SK-N-SH (cell line): ENCODE results near the gene CYP26B1.

Experiments used
- CHD2 ChIP-seq: fragments of 150-350 bp; IDR thresholded peaks from 2 replicates; pipeline ENCODE4 v1.6.1; 2018; ENCODE audit warnings: low read length; ENCODE audit not compliant: partially characterized antibody
- CTCF ChIP-seq: fragments of 200-600 bp; sonication (generic); IDR thresholded peaks from 2 replicates; pipeline ENCODE4 v1.6.1; 2017; ENCODE audit warnings: antibody characterized with exemption, mild to moderate bottlenecking, moderate library complexity
- EP300 ChIP-seq, 2 experiments: IDR thresholded peaks; 2 replicates each; pipeline versions ENCODE4 v1.4.0 to v1.6.1; 2012; ENCODE audit warnings: borderline replicate concordance in 1 of 2, low read depth in 1 of 2, low read length in 1 of 2
- EZH2phosphoT487 ChIP-seq: fragments of 200-600 bp; sonication (generic); IDR thresholded peaks from 2 replicates; pipeline ENCODE4 v1.6.1; 2017; ENCODE audit warnings: low read depth, mixed run types, mild to moderate bottlenecking, antibody characterized with exemption, moderate library complexity, borderline replicate concordance
- FOXM1 ChIP-seq: IDR thresholded peaks from 2 replicates; pipeline ENCODE4 v1.4.0; 2012; ENCODE audit warnings: low read depth, mild to moderate bottlenecking
- JUND ChIP-seq: IDR thresholded peaks from 2 replicates; pipeline ENCODE4 v1.4.0; 2012
- MAX ChIP-seq: IDR thresholded peaks from 2 replicates; pipeline ENCODE4 v1.4.0; 2012; ENCODE audit warnings: low read depth
- MXI1 ChIP-seq: IDR thresholded peaks from 2 replicates; pipeline ENCODE4 v1.6.1; 2012; ENCODE audit warnings: mild to moderate bottlenecking, low read depth, low read length, improper control_type of control experiment
- PBX3 ChIP-seq: IDR thresholded peaks from 2 replicates; pipeline ENCODE4; 2012
- POLR2AphosphoS5 ChIP-seq: IDR thresholded peaks from 2 replicates; pipeline ENCODE4 v1.6.1; 2012; ENCODE audit warnings: low read depth, low read length
- RAD21 ChIP-seq: IDR thresholded peaks from 2 replicates; pipeline ENCODE4 v1.6.1; 2012; ENCODE audit warnings: mild to moderate bottlenecking, low read length
- TAF1 ChIP-seq: IDR thresholded peaks from 2 replicates; pipeline ENCODE4 v1.6.1; 2012; ENCODE audit warnings: low read depth, mild to moderate bottlenecking, low read length, moderate library complexity, borderline replicate concordance
- YY1 ChIP-seq: IDR thresholded peaks from 2 replicates; pipeline ENCODE4 v1.4.0; 2012; ENCODE audit warnings: low read depth, mild to moderate bottlenecking

GRCh38 chr2:72183016-72183415 is 35.4 kb upstream of the CYP26B1 start:
- TF ChIP-seq CTCF (no peak), JUND (no peak), TAF1 (no peak), YY1 (no peak), POLR2AphosphoS5 (no peak), EZH2phosphoT487 (no peak), CHD2 (no peak), EP300 (IDR thresholded peaks at IDR 0.05; ENCODE audit: borderline replicate concordance in 1 of 2, low read depth in 1 of 2, low read length in 1 of 2) (no peak), PBX3 (no peak), MAX (no peak), MXI1 (no peak), RAD21 (no peak), FOXM1 (no peak)
